Adipocyte (in vitro differentiated cells): ENCODE data around the gene TNS3.

Experiments
- DNase-seq: peaks from one replicate; pipeline ENCODE4 v3.0.0-alpha.2; 2015; ENCODE audit warnings: low read depth
- H3K27me3 ChIP-seq: replicated peaks from 2 replicates; pipeline ENCODE4 v1.7.0; 2013; ENCODE audit warnings: mild to moderate bottlenecking, low read length, moderate library complexity; ENCODE audit not compliant: control insufficient read depth, insufficient read depth
- H3K36me3 ChIP-seq: 2 replicates; pipeline ENCODE4 v1.7.0; 2013; ENCODE audit warnings: low read length, mild to moderate bottlenecking, moderate library complexity; ENCODE audit not compliant: control insufficient read depth, insufficient read depth, severe bottlenecking
- H3K4me1 ChIP-seq: 2 replicates; pipeline ENCODE4 v1.7.0; 2013; ENCODE audit warnings: mild to moderate bottlenecking, low read length, moderate library complexity; ENCODE audit not compliant: control insufficient read depth, insufficient read depth
- H3K4me3 ChIP-seq: 2 replicates; pipeline ENCODE4 v1.7.0; 2013; ENCODE audit warnings: mild to moderate bottlenecking, low read length, moderate library complexity
- H3K9ac ChIP-seq: 2 replicates; pipeline ENCODE4 v1.7.0; 2013; ENCODE audit warnings: mild to moderate bottlenecking, low read length, moderate library complexity
- H3K9me3 ChIP-seq: 2 replicates; pipeline ENCODE4 v1.7.0; 2013; ENCODE audit warnings: mild to moderate bottlenecking, low read length, moderate library complexity; ENCODE audit not compliant: control insufficient read depth

Gene TNS3

DNA sequence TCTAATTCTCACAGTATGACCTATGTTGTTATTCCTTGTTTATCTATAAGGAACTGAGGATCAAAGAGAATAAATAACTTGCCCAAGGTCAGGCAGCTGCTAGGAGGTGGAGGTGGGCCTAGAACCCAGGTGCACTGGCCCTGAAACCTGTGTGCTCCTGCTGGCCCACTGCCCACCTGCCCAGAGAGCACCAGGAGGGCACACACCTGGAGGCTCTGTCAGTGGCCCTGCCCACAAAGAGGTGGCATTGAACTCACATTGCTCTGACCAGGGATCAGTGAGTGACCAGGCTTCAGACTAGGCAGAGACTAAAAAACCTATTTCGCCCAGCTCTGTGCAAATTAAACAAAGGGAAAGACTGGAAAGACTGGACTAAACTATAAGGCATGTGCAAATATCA is 210.6 kb downstream of the TNS3 start:
- no peaks in the 10 kb centered on the region for H3K9me3 ChIP-seq
- no peak overlapping the region for H3K4me3 ChIP-seq
- peaks cover 9% of the 10 kb centered on the region for H3K27me3 ChIP-seq
- peaks cover 9% of the 10 kb centered on the region for H3K4me1 ChIP-seq
- no peak for DNase-seq
- H3K9ac ChIP-seq, result no peak overlapping the region
- H3K36me3 ChIP-seq, result peaks cover 26% of the 10 kb centered on the region

DNA sequence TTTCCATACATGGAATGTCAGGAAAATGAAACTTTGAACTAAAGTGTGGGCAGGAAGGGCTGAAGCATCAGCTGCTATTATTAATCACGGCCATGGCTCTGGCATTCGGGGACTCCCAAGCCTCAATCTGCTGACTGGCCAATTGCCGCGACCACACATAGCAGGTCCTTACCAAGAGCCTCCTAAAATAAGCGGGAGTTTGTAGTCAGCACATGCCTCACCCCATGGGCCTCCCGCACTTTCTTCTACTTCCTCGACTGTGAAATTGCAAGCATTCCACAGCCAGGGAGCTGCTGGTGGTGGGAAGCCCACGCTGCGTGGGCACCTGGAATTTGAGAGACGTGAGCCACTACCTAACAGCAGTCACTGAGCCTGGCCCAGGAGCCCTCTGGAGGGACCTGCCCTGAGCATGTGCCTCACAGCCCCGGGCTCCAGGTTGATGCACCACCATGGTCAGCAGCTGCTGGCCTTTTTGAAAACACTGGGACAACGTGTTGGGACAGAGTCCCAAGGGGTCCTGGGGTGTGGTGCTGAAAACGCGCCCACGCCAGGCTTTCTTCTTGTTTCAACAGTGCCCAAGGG is 211.4 kb downstream of the TNS3 start:
- H3K4me3 ChIP-seq, result no peak overlapping the region
- no peak for DNase-seq
- peaks cover 5% of the 10 kb centered on the region for H3K4me1 ChIP-seq
- H3K9me3 ChIP-seq, result no peaks in the 10 kb centered on the region
- peaks cover 26% of the 10 kb centered on the region for H3K36me3 ChIP-seq
- no peak overlapping the region for H3K9ac ChIP-seq
- H3K27me3 ChIP-seq, result peaks cover 9% of the 10 kb centered on the region

DNA sequence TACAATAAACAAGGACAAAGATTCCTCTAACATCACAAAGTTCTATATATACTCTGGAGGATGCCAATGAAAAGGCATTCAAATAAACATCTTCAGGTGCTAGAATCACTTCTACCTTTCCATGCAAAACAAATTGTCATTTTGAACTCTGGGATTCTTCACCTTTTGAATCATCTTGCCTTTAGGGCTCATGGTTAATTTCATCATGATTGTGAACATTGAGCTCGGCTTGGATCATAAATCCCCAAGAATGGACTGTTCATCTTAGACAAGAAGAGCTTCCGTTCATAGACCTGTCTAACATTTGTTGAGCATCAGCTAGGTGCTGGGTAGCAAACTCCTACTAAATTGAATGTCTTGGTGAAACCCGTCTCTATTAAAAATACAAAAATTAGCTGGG is 212.2 kb downstream of the TNS3 start:
- no peak for DNase-seq
- Histone ChIP-seq H3K27me3 (peaks cover 9% of the 10 kb centered on the region), H3K9me3 (no peaks in the 10 kb centered on the region), H3K4me3 (no peak overlapping the region), H3K9ac (no peak overlapping the region), H3K4me1 (no peaks in the 10 kb centered on the region), H3K36me3 (peaks cover 26% of the 10 kb centered on the region)

DNA sequence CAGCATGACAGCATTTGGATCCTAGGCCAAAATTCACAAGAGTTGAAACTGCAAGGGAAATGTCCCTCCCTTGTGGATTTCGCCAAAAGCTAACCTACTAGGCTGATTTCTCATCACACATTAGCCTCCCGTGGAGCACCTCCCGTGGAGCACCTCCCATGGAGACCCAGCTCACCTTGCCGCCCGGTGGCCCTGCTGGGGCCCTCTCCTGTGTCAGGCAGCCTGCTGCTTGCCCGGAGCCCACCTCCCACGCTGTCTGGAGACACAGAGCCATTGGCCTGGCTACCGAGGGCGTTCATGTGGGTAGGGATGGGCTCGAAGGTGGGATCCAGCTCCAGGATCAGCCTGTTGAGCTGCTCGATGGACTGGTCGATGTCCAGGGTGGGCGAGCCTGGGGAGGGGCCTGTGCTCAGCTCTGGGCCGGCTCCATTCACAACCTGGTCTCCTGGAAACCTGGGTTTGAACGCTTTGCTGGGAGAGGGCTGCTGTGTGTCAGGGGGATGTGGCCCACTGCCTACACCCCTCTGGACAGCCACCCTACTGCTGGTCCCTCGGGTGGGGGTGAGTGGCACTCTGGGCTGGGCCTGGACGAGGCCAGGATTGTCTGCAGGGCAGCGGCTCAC is 213.6 kb downstream of the TNS3 start:
- H3K9ac ChIP-seq, result no peak overlapping the region
- no peaks in the 10 kb centered on the region for H3K4me1 ChIP-seq
- H3K27me3 ChIP-seq, result peaks cover 3% of the 10 kb centered on the region
- H3K9me3 ChIP-seq, result no peaks in the 10 kb centered on the region
- peaks cover 34% of the 10 kb centered on the region for H3K36me3 ChIP-seq
- no peak overlapping the region for H3K4me3 ChIP-seq
- DNase-seq, result no peak

DNA sequence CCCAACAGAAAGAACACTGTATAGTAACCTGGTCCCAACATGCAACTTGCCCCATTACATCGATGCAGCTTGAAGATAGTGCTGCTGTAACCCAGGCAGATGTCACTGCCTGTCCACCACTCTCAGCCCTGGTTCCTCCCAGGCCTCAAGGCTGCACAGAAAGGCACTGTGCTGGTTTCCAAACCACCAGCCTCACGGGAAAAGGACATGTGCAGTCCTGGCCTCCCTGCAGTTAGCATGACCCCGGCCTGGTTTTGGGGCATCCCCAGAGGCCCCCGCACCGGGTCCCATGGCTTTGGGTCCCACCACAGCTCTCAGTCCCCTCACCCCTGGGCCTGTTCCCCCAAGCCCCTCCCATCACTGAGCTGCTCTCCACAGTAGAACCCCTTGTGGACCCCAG is 214.5 kb downstream of the TNS3 start:
- no peaks in the 10 kb centered on the region for H3K9me3 ChIP-seq
- H3K36me3 ChIP-seq, result peaks cover 35% of the 10 kb centered on the region
- DNase-seq, result no peak
- H3K27me3 ChIP-seq, result no peaks in the 10 kb centered on the region
- no peak overlapping the region for H3K9ac ChIP-seq
- H3K4me3 ChIP-seq, result no peak overlapping the region
- H3K4me1 ChIP-seq, result no peaks in the 10 kb centered on the region

DNA sequence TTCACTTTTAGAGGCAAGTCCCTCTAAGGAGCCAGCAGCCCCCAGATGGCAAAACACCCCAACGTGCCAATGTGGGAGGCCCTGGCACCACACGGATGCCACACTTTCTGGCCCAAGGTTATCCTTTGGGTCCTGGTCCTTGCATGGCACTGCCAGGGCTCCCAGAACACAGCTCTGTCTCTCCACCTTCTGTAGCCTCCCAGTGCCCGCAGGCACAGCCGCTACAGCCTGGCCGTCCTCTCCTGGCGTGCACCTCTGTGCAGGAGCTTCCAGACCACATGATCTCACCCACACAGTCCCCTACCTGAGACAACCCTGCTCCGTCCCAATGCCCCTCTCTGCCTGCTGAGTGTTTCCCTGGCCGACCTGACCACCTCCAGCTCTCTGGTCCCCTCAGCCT is 215.0 kb downstream of the TNS3 start:
- Histone ChIP-seq H3K9ac (no peak overlapping the region), H3K36me3 (peaks cover 35% of the 10 kb centered on the region), H3K4me1 (no peaks in the 10 kb centered on the region), H3K4me3 (no peak overlapping the region), H3K9me3 (no peaks in the 10 kb centered on the region), H3K27me3 (no peaks in the 10 kb centered on the region)
- DNase-seq, result no peak

DNA sequence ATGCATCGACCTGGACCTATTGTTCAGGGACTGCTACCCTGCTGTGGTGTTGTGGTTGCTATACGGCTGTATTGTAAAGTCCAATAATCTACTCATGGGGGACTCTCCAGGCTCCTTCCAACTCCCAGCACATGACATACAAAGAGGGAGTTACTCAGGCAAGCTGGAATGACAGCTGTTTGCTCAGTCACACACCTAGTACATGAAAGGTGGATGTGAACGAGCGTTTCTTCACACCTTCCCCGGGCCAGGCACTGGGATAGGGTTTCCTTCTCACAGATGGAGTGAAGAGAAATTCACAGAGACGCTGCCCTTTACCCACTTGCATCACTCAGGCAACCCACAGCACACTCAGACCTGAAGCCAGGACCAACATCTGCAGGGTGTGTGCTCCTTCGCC is 215.7 kb downstream of the TNS3 start:
- Histone ChIP-seq H3K4me3 (no peak overlapping the region), H3K9me3 (no peaks in the 10 kb centered on the region), H3K36me3 (peaks cover 35% of the 10 kb centered on the region), H3K9ac (no peak overlapping the region), H3K4me1 (no peaks in the 10 kb centered on the region), H3K27me3 (no peaks in the 10 kb centered on the region)
- no peak for DNase-seq

DNA sequence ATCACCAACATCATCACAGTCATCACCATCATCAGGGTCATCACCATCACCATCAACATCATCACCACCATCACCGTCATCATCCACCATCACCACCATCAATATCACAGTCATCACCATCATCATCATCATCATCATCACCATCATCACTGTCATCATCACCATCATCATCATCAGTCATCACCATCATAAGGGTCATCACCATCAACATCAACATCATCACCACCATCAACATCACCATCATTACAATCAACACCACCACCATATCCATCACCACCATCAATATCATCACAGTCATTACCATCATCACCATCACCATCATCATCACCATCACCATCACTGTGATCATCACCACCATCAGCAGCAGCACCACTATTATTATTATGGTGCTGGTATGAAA is 218.9 kb downstream of the TNS3 start:
- DNase-seq, result no peak
- Histone ChIP-seq H3K4me1 (no peaks in the 10 kb centered on the region), H3K9me3 (no peaks in the 10 kb centered on the region), H3K36me3 (peaks cover 16% of the 10 kb centered on the region), H3K9ac (no peak overlapping the region), H3K27me3 (no peaks in the 10 kb centered on the region), H3K4me3 (no peak overlapping the region)

DNA sequence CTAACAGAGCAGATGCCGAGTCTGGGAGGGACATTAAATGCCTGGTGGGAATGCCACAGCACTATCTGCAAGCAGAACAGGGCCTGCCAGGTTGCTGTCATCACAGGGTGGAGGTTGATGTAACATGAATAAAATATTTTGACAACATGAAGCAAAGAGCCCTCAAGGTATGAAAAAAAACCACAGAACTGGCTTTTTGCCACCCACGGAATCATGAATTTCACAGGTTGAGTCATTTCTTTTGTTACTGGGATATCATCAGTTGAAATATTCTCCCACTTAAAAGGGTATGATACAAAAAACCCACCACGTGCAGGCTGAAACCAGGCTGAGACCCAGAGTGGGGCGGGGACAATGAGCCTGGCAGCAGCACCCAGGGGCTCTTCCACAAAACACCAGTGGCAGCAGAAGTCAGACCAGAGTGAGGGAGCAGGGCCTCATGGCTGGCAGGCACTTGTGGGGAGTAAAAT is 220.1 kb downstream of the TNS3 start:
- no peaks in the 10 kb centered on the region for H3K27me3 ChIP-seq
- no peaks in the 10 kb centered on the region for H3K4me1 ChIP-seq
- H3K4me3 ChIP-seq, result no peak overlapping the region
- H3K36me3 ChIP-seq, result peaks cover 14% of the 10 kb centered on the region
- DNase-seq, result peak; percentile 72
- no peak overlapping the region for H3K9ac ChIP-seq
- no peaks in the 10 kb centered on the region for H3K9me3 ChIP-seq

DNA sequence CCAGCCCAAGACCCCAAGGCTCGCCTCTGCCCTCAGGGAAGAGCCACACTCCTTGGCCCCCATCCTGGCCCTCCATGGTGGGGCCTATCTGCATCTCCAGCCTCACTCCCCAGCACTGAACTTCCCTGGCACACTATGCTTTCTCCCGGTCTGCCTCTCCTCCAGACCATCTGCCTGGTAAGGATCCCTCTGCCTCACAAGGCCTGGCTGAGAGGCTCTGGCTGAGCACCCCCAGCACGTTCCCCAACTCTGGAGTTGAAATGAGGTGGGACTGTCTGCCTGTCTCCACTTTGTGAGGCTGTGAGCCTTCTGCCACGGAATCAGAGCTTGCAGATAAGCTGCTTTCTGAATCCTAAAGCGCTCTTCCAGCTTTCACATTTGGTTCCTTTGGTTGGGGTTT is 220.7 kb downstream of the TNS3 start:
- Histone ChIP-seq H3K4me3 (no peak overlapping the region), H3K27me3 (no peaks in the 10 kb centered on the region), H3K36me3 (peaks cover 14% of the 10 kb centered on the region), H3K9me3 (no peaks in the 10 kb centered on the region), H3K9ac (no peak overlapping the region), H3K4me1 (no peaks in the 10 kb centered on the region)
- no peak for DNase-seq

DNA sequence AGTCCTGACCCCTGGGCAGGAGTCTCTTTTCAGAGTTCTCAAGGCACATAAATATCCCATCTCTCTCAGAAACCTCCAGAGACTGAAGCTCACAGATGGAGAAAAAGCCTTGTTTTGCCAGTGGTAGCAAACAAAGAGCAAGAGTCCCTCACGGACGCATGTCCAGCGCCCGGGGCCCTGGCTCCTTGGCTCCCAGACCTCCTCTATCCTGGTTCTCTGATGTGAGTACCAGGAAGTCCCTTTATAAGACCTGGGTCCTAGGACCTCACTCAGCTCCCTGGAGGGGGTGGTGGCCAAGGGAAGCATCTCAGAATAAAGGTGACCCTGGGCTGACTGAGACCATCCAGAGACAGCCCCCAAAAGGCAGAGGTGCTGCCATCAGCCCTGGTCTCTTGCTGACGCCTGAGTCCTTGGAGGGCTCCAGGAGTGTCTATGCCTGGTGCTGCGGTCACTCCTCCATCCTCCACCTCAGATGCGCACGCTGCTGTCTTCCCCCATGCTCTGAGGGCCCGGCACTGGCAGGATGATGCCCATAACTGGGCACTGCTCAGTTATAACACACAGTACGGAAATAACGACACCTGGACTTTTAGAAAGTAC is 221.5 kb downstream of the TNS3 start:
- DNase-seq, result no peak

More for the DNA sequence above, 221.5 kb downstream of the TNS3 start:
- Histone ChIP-seq H3K27me3 (no peaks in the 10 kb centered on the region), H3K4me3 (no peak overlapping the region), H3K9ac (no peak overlapping the region), H3K4me1 (no peaks in the 10 kb centered on the region), H3K9me3 (no peaks in the 10 kb centered on the region), H3K36me3 (peaks cover 14% of the 10 kb centered on the region)
